ENCODE measurements around the gene PRKCB. TPM values are rescaled to one million over a fixed set of nuclear protein-coding genes. Genes with fewer than 3 reads are reported as not detected.

PRKCB gene
- polyA plus RNA-seq, 1 donor (not counting 4 experiments of a cell fraction or from before 2014, with no cell fraction given): 0.18 TPM

GRCh38 chr16:23788685-23789084 is 47.1 kb upstream of the PRKCB start:
- Histone ChIP-seq H3K79me2 (ENCODE audit: control insufficient read depth, insufficient read depth, low read length) (no peaks in the 10 kb centered on the region), H3K9me1 (ENCODE audit: control insufficient read depth, extremely low read depth, insufficient read depth, low read length) (no peaks in the 10 kb centered on the region), H3K4me3 (ENCODE audit: control insufficient read depth in 2 of 3, extremely low read depth in 1 of 3, insufficient read depth in 2 of 3, low read depth in 1 of 3, low read length in 3 of 3) (no peak overlapping the region), H3K27ac (ENCODE audit: control insufficient read depth, insufficient read depth, low read length) (no peak overlapping the region), H3K27me3 (ENCODE audit: control insufficient read depth, extremely low read depth, insufficient read depth, low read length) (no peaks in the 10 kb centered on the region), H3K36me3 (ENCODE audit: control insufficient read depth in 2 of 2, extremely low read depth in 1 of 2, insufficient read depth in 2 of 2, low read length in 2 of 2) (no peaks in the 10 kb centered on the region), H2AFZ (ENCODE audit: control insufficient read depth, low read length) (no peak overlapping the region), H3K9ac (ENCODE audit: control insufficient read depth, extremely low read depth, insufficient read depth, low read length) (no peak overlapping the region), H3K9me3 (ENCODE audit: control insufficient read depth, low read depth, low read length) (no peaks in the 10 kb centered on the region), H3K4me1 (ENCODE audit: control insufficient read depth, extremely low read depth, insufficient read depth, low read length) (no peaks in the 10 kb centered on the region), H4K20me1 (ENCODE audit: control insufficient read depth, extremely low read depth, insufficient read depth, low read length) (no peaks in the 10 kb centered on the region), H3K4me2 (ENCODE audit: control insufficient read depth, extremely low read depth, insufficient read depth, low read depth, low read length) (no peak overlapping the region)
- DNase-seq (ENCODE audit: low read depth, low spot score): no peak
- FAIRE-seq: no peak
- dilution Hi-C loops (cut with MboI; ENCODE audit: extremely low pct_ligation_motif_present, low sequenced_read_pairs): no loop called here
- TF ChIP-seq EZH2 (IDR thresholded peaks at IDR 0.05; ENCODE audit: low read length) (no peak), CTCF (optimal IDR thresholded peaks at IDR 0.05 in 1 of 3, IDR thresholded peaks at IDR 0.05 in 1 of 3, conservative IDR thresholded peaks at IDR 0.05 in 1 of 3; ENCODE audit: extremely low read depth in 1 of 3, insufficient read depth in 2 of 3, low read length in 3 of 3) (no peak)

DNA sequence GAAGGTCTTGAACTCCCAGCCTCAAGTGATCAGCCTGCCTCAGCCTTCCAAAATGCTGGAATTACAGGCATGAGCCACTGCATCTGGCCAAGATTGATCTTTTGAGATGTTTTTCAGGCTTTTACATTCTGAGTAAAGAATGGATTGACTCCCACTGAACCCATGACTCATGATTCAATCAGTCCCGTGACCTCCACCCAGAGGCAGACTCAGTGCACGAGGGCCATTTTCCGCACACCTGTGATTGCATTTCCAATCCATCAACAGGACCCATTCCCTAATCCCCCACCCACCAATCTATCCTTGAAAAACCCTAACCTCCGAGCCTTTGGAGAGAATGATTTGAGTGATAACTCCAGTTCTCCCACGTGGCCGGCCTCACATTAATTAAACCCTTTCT is 40.4 kb upstream of the PRKCB start:
- Histone ChIP-seq H3K79me2 (ENCODE audit: control insufficient read depth, insufficient read depth, low read length) (no peaks in the 10 kb centered on the region), H3K9me3 (ENCODE audit: control insufficient read depth, low read depth, low read length) (no peaks in the 10 kb centered on the region), H3K27ac (ENCODE audit: control insufficient read depth, insufficient read depth, low read length) (no peak overlapping the region), H3K27me3 (ENCODE audit: control insufficient read depth, extremely low read depth, insufficient read depth, low read length) (no peaks in the 10 kb centered on the region), H3K9me1 (ENCODE audit: control insufficient read depth, extremely low read depth, insufficient read depth, low read length) (no peaks in the 10 kb centered on the region), H3K4me3 (ENCODE audit: control insufficient read depth in 2 of 3, extremely low read depth in 1 of 3, insufficient read depth in 2 of 3, low read depth in 1 of 3, low read length in 3 of 3) (no peak overlapping the region), H3K4me1 (ENCODE audit: control insufficient read depth, extremely low read depth, insufficient read depth, low read length) (no peaks in the 10 kb centered on the region), H4K20me1 (ENCODE audit: control insufficient read depth, extremely low read depth, insufficient read depth, low read length) (no peaks in the 10 kb centered on the region), H3K9ac (ENCODE audit: control insufficient read depth, extremely low read depth, insufficient read depth, low read length) (no peak overlapping the region), H3K36me3 (ENCODE audit: control insufficient read depth in 2 of 2, extremely low read depth in 1 of 2, insufficient read depth in 2 of 2, low read length in 2 of 2) (no peaks in the 10 kb centered on the region), H3K4me2 (ENCODE audit: control insufficient read depth, extremely low read depth, insufficient read depth, low read depth, low read length) (no peak overlapping the region), H2AFZ (ENCODE audit: control insufficient read depth, low read length) (no peak overlapping the region)
- dilution Hi-C loops (cut with MboI; ENCODE audit: extremely low pct_ligation_motif_present, low sequenced_read_pairs): no loop called here
- TF ChIP-seq EZH2 (IDR thresholded peaks at IDR 0.05; ENCODE audit: low read length) (no peak), CTCF (optimal IDR thresholded peaks at IDR 0.05 in 1 of 3, IDR thresholded peaks at IDR 0.05 in 1 of 3, conservative IDR thresholded peaks at IDR 0.05 in 1 of 3; ENCODE audit: extremely low read depth in 1 of 3, insufficient read depth in 2 of 3, low read length in 3 of 3) (no peak)
- no peak for DNase-seq (ENCODE audit: low read depth, low spot score)
- no peak for FAIRE-seq

Data from keratinocyte (primary cell).